GM12864 (cell line): Measurements from ENCODE around the gene TSPO2.
"Not testable (repeated sequence)": the region's sequence is repeated elsewhere in the genome, so short reads cannot be mapped to it uniquely, and the experiment has no call there.

Source experiments
- DNase-seq: peaks from one replicate; pipeline ENCODE4 v3.0.0-alpha.2; 2011; ENCODE audit warnings: low read depth
- H3K4me3 ChIP-seq: 2 replicates; pipeline ENCODE4 v1.5.1; 2011; ENCODE audit warnings: mild to moderate bottlenecking, low read depth, low read length, control low read depth
- CTCF ChIP-seq: IDR thresholded peaks from 2 replicates; pipeline ENCODE4 v1.5.1; 2011; ENCODE audit warnings: low read depth, mild to moderate bottlenecking, moderate library complexity, low read length, control low read depth, inconsistent platforms; ENCODE audit errors: missing control alignments

The TSPO2 gene

GRCh38 chr6:41013466-41014153 lies 28.7 kb upstream of the TSPO2 start:
- TF ChIP-seq CTCF = no peak
- DNase-seq = no peak
- no peak overlapping the region for H3K4me3 ChIP-seq

GRCh38 chr6:41014780-41015179 lies 27.5 kb upstream of the TSPO2 start:
- no peak for TF ChIP-seq CTCF
- no peak overlapping the region for H3K4me3 ChIP-seq
- DNase-seq = no peak

GRCh38 chr6:41015860-41016259 lies 26.4 kb upstream of the TSPO2 start:
- not testable (repeated sequence) for H3K4me3 ChIP-seq, DNase-seq

- no peak for TF ChIP-seq CTCF
- no peak overlapping the region for H3K4me3 ChIP-seq
- DNase-seq = no peak
Observed at GRCh38 chr6:41017663-41018062, 24.6 kb upstream of the TSPO2 start.

- TF ChIP-seq CTCF = no peak
Observed at GRCh38 chr6:41021832-41022231, 20.4 kb upstream of the TSPO2 start.

GRCh38 chr6:41022294-41022693 lies 20.0 kb upstream of the TSPO2 start:
- no peak for DNase-seq
- no peak overlapping the region for H3K4me3 ChIP-seq
- TF ChIP-seq CTCF = no peak

More at GRCh38 chr6:41021832-41022231, 20.4 kb upstream of the TSPO2 start:
- no peak for DNase-seq
- H3K4me3 ChIP-seq = no peak overlapping the region

GRCh38 chr6:41023114-41023513 lies 19.2 kb upstream of the TSPO2 start:
- no peak for DNase-seq
- H3K4me3 ChIP-seq = no peak overlapping the region

More at GRCh38 chr6:41023114-41023513, 19.2 kb upstream of the TSPO2 start:
- no peak for TF ChIP-seq CTCF
